GM18508 (cell line): ENCODE measurements around the gene SNX6.
"Not testable (repeated sequence)": the region's sequence is repeated elsewhere in the genome, so short reads cannot be mapped to it uniquely, and the experiment has no call there.

Source experiments
- ATAC-seq: cut with Tn5 transposase; IDR thresholded peaks from one replicate; pipeline ENCODE4 v1.9.1; 2021; ENCODE audit warnings: moderate number of reproducible peaks; ENCODE audit not compliant: insufficient read depth, unreplicated experiment

The SNX6 gene

DNA sequence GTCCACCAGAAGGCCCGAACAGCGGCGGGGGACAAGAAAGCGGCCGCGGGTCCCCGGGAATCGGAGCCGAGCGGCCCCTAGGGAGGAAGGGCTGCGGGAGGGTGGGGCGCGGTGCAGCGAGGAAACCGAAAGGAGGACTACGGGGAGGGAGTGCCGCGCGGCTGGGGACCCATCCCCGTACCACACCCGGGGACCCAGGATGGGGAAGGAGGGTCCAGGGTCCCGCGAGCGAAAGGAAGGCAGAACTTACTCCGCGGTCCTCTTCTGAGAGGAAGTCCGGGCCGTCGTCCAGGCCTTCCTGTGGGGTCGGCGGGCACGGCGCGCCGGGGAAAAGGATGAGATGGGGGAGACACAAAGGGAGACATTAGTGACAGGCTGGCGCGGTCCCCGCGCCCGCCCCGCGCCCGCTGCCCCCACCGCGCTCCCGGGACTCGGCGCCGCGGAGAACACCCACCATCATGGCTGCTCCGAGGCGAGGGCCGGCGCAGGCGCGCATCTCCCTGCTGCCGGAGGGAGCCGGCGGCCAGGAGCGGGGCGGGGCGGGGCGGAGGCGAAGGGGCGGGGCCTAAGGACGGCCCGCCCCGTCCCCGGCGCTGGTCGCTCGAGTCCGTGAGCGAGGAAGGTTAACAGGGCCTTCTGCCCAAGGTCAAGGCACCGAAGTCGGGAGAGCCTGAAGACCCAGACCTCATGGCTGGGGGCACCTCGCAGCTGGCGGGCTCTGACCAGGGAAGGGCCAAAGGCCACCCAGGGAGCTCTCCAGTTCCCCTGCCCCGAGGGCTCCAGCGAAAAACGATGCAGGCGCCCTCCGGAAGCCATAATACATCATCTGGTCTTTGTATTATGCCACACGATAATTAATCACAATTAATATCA, at the start of gene SNX6:
Gene SNX6, minus strand, starts transcription at position 492 of the 873 bp plus-strand sequence. Its CDS starts 32 bp downstream, at position 460.
- ATAC-seq = peak; percentile 61

DNA sequence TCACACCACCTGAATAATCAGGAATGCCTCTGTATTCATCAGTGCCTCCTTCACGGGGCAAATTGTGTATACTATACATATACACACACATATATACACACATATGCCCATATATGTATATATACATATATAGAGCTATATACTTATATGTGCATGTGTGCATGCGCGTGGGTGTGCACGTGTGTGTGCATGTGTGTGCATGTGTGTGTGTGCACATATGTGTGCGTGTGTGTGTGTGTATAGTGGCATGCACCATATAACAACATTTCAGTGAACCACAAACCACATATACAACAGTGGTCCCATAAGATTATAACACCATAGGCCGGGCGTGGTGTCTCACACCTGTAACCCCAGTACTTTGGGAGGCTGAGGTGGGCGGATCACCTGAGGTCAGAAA, 48.8 kb upstream of the SNX6 start:
- no peak for ATAC-seq

GRCh38 chr14:34678306-34678705, 48.4 kb upstream of the SNX6 start:
- no peak for ATAC-seq

GRCh38 chr14:34676516-34677211, 46.7 kb upstream of the SNX6 start:
- ATAC-seq = no peak

DNA sequence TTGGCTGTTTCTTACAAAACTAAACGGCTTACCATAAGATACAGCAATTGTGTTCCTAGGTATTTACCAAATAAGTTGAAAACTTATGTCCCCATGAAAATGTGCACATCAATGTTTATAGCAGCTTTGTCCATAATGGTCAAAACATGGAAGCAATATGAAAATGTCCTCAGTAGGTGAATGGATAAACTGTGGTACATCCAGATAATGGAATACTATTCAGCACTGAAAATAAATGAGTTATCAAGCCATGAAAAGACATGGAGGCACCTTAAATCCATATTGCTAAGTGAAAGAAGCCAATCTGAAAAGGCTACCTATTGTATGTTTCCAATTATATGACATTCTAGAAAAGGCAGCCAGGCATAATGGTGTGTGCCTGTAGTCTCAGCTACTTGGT, 43.8 kb upstream of the SNX6 start:
- no peak for ATAC-seq

DNA sequence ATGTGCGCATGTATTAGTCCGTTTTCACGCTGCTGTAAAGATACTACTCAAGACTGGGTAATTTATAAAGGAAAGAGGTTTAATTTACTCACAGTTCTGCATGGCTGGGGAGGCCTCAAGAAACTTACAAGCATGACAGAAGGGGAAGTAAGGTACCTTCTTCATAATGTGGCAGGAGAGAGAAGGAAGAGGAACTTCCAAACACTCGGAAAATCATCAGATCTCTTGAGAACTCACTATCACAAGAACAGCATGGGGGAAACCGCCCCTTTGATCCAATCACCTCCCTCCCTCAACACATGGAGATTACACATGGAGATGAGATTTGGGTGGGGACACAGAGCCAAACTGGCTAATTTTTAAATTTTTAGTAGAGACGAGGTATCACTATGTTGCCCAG, 41.8 kb upstream of the SNX6 start:
- no peak for ATAC-seq

GRCh38 chr14:34668111-34668510, 38.2 kb upstream of the SNX6 start:
- no peak for ATAC-seq

GRCh38 chr14:34667007-34667406, 37.1 kb upstream of the SNX6 start:
- no peak for ATAC-seq

- ATAC-seq = no peak
These were observed 36.0 kb upstream of the SNX6 start for GRCh38 chr14:34665785-34666435.

GRCh38 chr14:34662561-34663088, 32.7 kb upstream of the SNX6 start:
- ATAC-seq = no peak

DNA sequence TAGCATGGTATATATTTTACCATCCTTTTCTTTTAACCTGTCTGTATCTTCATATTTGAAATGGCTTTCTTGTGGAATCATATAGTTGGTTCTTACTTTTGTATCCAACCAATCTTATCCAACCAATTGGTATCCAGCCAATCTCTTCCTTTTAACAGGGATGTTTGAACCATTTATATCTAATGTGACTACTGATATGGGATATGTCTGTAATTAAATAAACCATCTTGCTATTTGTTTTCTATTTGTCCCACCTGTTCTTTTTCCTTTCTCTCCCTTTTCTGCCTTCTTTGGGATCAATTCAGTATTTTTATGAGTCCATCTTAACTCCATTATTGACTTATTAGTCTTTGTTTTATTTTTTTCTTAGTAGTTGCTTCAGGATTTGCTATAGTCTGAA, 30.8 kb upstream of the SNX6 start:
- no peak for ATAC-seq

- ATAC-seq = no peak
These were observed 26.0 kb upstream of the SNX6 start for GRCh38 chr14:34655959-34656358.

DNA sequence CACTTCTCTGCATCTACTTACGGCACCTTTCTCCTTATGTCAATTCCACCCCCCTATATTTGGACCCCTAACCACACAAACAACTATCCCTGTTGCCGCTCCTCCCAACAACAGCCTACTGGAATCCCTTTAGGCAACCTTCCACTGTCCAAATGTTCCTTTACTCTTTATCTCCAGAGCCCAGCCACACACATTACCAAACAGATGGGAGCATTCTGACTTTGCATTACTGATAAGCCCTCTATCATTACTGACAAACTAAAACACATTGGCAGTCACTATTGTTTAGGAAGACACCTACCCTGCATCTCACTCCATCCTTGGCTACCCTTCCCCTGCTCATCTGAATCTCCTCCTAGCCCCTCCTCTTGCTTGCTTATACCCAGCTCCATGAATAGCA, 23.1 kb upstream of the SNX6 start:
- ATAC-seq = not testable (repeated sequence)

- not testable (repeated sequence) for ATAC-seq
These were observed 22.4 kb upstream of the SNX6 start for GRCh38 chr14:34652348-34652747.

GRCh38 chr14:34650786-34651584, 21.0 kb upstream of the SNX6 start:
- no peak for ATAC-seq

GRCh38 chr14:34650006-34650405, 20.1 kb upstream of the SNX6 start:
- ATAC-seq = not testable (repeated sequence)

- ATAC-seq = no peak
These were observed 19.4 kb upstream of the SNX6 start for GRCh38 chr14:34649344-34649743.

DNA sequence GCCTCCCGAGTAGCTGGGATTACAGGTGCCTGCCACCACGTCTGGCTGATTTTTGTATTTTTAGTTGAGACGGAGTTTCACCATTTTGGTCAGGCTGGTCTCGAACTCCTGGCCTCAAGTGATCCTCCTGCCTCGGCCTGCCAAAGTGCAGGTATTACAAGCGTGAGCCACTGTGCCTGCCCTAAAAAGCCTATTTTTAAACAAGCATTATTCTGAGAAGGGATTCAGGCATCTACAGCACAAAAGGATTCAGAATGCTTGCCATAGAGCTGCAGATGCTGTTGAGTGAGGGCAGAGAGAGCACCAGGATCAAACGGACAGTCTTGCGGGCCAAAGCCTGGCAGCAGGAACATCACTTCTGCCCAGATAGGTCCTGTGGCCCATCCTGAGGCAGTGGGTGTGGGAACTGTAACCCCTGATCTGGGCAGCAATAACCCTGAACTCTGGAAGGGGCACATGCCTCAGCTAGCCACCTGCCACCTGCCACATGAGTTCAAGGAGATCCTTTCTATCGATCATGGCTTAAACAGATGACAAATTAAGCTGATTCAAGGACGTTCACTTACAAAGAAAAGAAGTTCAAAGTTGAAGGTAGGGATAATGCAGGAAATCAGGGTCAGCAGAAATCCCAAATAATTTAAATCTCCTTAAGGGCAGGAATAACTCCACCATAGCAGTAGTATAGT, 16.8 kb upstream of the SNX6 start:
- ATAC-seq = no peak

- no peak for ATAC-seq
These were observed 13.4 kb upstream of the SNX6 start for GRCh38 chr14:34643361-34643760.
